GM04504 (cell line): ENCODE results near the gene TLCD5.

Experiments used
- DNase-seq: peaks from one replicate; pipeline ENCODE4 v3.0.0-alpha.2; 2012; ENCODE audit warnings: low read depth

Gene TLCD5

GRCh38 chr11:120324932-120325810, at the start of gene TLCD5:
TLCD5 (plus strand) TSS chr11:120325299; CDS start chr11:120327442, 2,143 bp downstream.
- no peak for DNase-seq

GRCh38 chr11:120279502-120279901, 45.6 kb upstream of the TLCD5 start:
- DNase-seq, result no peak

GRCh38 chr11:120280600-120281051, 44.5 kb upstream of the TLCD5 start:
- no peak for DNase-seq

- no peak for DNase-seq
These were observed 43.8 kb upstream of the TLCD5 start for GRCh38 chr11:120281143-120281795.

DNA sequence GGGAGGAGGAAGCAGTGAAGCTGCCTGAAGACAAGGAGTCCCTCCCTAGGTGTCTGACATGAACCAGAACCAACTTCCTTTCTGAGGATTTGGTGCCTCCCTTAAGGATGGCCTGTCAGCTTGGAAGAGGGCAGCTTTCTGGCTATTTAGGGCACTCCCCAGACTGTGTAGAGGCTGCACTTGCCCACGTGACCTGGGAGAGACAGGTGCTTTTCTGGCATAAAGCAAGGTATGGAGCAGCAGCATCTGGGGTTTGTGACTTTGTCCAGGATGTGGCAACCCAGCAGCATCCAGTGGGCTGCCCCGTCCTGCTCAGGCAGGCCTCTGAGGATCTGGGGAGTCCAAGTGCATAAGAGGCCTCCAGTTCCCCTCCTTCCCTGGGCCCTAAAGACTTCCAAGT, 42.0 kb upstream of the TLCD5 start:
- no peak for DNase-seq

- DNase-seq, result no peak
These were observed 40.8 kb upstream of the TLCD5 start for GRCh38 chr11:120284272-120284671.

DNA sequence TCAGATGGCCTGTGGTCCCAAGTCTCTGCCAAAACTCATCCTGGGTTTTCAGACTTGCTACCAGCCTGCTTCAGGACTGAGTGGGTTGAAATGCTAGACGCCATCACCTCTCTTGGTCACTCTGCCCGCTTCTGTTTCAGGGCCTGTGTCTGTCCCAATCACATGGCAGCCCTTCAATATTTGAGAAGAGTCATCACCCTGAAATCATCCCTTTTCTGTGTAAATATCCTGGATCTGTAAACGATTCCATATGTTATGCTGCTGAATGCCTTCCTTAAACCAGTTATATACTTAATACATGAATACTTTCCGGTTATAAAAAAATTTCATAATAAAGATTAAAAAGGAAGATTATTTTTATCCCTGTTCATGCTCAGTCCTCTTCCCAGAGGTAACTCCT, 39.8 kb upstream of the TLCD5 start:
- DNase-seq, result no peak

- no peak for DNase-seq
These were observed 37.1 kb upstream of the TLCD5 start for GRCh38 chr11:120288021-120288420.

DNA sequence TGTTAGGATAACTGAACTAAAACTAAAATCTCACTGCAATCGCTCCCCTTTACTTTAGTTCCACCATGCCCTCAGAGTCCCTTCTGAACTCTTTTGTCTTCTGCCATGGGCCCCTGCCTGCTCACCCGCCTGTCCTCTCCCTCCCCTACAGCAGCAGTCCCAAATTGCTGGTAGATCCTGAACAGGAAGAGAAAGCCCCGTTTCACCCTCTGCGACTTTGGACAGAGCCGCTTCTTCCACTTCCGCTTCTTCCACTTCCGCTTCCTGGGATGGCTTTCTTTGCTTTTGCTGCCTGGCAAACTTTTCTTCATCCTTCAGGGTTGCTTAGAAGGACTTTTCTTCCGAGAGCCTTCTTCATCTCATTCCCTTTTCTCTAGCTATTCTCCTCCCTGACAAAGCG, 35.7 kb upstream of the TLCD5 start:
- no peak for DNase-seq

DNA sequence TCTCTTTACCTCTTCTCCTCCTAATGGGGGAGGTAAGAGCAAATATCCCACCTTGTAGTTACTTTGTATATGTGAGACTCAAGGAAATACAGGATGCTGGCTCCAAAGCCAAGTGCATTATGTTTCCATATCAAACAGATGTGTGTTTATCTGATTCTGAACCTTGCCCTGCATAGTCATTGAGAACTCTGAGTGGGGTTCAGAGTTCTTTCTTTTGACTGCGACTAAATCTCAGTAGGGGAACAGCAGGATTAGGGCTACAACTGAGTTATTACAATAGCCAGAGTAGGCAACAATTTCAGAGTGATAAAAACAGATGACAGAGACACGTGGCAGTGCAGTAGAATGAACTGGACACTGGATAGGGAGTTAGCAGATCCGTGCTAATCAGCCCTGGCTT, 34.1 kb upstream of the TLCD5 start:
- no peak for DNase-seq

DNA sequence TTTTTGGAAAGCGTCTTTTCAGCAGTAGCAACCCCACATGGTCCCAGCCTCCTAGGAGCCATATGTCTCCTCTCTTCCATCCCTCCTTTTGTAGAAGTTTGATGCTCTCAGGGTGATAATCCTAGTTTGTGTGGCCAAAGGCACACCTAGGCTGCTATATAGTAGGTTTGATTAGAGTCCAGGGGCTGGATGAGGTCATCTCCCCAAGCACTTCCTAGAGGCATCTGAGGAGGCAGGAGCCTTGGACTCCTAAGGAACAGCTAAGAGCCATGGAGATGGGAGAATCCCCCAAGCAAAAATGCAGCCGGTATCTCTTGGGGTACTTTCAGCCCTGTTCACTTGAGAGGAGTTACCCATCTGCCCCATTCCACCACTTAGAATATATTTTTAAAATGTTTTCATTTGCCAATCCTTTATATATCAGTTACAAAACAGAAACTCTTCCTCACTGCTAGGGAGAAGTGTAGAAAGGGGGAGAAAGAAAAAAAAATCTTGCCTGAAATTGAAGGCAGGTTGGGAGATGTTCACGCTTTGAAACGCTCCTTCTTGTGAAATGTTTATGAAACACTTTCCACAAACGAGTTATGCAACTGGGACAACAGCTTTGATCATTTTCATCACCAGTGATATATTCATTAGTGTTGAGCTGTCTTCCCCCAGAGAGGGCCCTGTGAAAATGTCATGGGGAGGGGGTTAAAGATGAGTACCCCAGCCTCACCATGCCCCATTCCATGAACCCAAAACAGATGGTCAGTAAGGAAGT, 31.9 kb upstream of the TLCD5 start:
- no peak for DNase-seq

GRCh38 chr11:120294096-120294495, 31.0 kb upstream of the TLCD5 start:
- DNase-seq, result no peak

- DNase-seq, result no peak
These were observed 30.0 kb upstream of the TLCD5 start for GRCh38 chr11:120295099-120295498.

GRCh38 chr11:120296554-120296953, 28.5 kb upstream of the TLCD5 start:
- DNase-seq, result no peak

- no peak for DNase-seq
These were observed 26.6 kb upstream of the TLCD5 start for GRCh38 chr11:120298461-120298860.

DNA sequence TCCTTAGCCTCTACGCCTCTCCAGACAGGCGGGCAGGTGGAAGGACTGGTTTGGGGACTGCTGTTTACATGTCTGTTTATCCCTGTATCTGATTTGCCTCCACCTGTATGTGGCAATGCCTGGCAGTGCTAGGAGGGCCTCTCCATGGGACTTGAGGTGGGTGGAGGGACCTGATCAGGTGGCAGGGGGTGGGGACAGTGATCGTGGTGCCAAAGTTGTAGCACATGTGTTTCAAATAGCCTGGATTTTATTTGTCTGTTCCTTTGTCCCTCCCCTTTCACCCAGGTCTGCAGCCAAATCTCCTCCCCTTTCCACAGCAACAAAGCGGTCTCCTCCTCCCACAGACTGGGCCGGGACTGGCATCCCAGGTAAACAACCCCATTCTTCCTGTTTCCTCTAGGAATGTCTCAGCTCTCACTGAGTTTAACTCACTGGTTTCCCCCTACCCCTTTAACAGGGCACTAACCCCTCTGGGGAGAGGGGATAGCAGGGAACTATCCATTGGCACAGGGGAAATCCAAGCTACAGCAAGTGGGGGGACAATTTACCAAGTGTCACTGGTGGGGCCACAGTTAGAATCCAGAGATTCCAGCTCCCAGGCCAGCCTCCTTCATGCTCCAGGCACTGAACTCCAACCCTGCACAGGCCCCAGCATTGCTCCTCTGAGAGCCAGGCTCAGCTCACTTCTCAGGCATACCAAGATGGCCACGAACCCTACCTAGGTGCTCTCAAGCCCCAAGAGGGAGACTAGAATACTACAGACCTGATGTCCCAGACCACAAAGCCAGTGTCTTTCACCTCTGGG, 22.9 kb upstream of the TLCD5 start:
- DNase-seq, result no peak

DNA sequence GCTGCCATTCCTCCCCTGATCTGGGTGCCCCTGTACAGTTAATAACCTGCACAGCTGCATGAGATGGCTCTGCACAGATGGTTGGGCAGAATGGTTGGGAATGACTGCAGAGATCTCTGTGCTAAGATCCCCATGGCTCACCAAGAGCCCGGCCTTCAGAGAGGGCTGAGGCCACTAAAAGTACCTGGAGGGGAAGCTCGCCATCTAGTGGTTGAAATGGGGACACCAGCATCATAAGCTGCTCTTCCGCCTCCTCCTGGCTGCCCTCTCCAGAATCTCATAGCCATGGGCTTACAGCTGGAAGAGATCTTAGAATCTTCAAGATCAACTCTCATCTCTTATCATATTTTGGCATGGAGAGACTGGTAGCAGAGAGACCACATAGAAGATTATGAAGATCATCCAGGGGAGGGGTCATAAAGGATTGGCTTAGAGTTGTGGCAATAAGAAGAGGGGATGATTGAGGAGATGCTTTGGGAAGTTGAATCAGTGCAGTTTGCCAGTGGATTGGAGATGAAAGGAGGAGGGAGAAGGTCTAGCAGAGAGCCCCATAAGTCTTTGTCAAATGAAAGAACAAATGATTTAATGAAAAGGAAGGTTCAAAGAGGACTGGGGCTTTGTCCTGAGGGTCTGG, 22.0 kb upstream of the TLCD5 start:
- DNase-seq, result peak; percentile 67

DNA sequence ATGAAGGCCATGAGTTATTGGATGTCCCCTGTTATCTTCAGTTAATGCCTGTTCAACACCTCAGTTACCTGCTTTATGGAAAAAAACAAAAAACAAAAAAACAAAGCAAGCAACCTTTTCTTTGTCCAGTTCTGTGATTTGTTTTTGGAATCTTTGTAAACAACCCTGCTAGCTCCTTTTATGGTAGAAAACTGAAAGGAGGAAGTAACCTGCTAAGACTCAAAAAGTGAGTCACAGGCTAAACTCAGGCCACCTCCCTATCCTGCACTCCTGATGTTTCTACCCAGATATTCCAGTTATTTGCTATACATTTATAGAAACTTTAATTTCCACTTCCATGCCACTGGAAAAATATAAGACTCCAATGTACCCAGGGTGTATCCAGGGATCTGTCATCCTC, 20.6 kb upstream of the TLCD5 start:
- DNase-seq, result no peak

DNA sequence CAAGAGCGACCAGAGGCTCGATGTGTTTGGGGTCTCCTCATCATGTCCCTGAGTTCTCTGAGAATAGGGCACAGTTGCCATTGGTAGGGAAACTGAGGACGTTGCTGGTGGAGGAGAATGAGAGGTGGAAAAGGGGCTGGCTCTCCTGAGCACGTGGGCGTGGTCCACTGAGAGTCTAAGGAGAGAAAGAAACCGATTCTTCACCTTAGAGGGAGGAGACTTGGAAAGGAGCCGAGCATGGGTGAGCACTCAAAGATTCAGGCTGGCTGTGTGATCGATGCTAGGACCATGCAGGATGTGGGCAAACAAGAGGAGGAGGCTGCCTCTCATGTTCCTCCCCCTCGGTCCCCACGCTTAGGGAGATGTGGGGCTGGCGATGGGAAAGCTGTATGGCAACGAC, 19.8 kb upstream of the TLCD5 start:
- DNase-seq, result no peak

GRCh38 chr11:120306519-120307242, 18.4 kb upstream of the TLCD5 start:
- DNase-seq, result peak; percentile 82

DNA sequence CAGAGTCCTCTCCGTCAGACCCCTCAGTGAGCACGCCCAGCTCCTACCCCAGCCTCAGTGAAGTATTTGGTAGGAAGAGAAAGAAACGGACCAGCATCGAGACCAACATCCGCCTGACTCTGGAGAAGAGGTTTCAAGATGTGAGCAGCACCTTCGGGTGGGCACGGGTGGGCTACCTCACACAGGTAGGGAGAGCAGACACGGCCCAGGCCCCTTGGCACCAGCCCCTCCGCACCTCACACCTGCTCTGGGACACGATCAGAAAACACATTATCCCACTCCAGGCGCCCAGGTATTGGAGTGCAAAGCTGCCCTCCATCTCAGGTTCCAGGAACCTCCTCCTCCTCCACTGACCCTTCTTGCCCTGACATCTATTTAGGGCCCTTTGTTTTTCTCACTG, 17.6 kb upstream of the TLCD5 start:
- DNase-seq, result no peak
